Rectal smooth muscle tissue (tissue), 1 donor: ENCODE data around the gene GLI3.
A peak's percentile ranks its signal among the peaks of the same experiment; 100 is the strongest.

ENCODE experiments used
- H3K27ac ChIP-seq: one replicate; pipeline ENCODE4 v1.7.0; 2013; ENCODE audit warnings: low read depth, low read length, inconsistent platforms
- H3K27me3 ChIP-seq: one replicate; pipeline ENCODE4 v1.7.0; 2013; ENCODE audit warnings: low read length; ENCODE audit not compliant: control insufficient read depth, insufficient read depth
- H3K36me3 ChIP-seq: one replicate; pipeline ENCODE4 v1.7.0; 2013; ENCODE audit warnings: low read length; ENCODE audit not compliant: control insufficient read depth, insufficient read depth
- H3K4me1 ChIP-seq: one replicate; pipeline ENCODE4 v1.7.0; 2013; ENCODE audit warnings: low read length; ENCODE audit not compliant: control insufficient read depth, insufficient read depth
- H3K4me3 ChIP-seq: one replicate; pipeline ENCODE4 v1.7.0; 2013; ENCODE audit warnings: low read length
- H3K9ac ChIP-seq: one replicate; pipeline ENCODE4 v1.7.0; 2013; ENCODE audit warnings: low read length

Gene GLI3

DNA sequence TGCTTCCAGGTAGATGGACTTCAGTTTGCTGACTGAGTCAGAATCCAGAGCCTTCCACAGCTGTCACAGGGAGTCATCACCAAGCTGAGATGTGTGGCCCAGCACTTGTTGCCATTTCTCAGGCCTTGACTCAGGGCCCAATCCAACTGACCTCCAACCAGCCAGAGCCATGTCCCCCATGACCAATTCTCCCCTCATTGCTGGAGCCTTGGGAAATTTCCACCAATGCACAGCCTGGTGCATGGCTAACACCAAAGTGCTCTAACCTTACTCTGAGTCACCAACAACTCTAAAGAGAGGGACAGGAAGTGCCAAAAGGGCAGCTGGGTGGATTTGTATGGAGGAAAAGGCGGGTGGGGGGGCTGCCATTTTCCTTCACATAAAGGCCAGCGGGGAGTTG, 13.4 kb upstream of the GLI3 start:
- no peak overlapping the region for H3K9ac ChIP-seq

DNA sequence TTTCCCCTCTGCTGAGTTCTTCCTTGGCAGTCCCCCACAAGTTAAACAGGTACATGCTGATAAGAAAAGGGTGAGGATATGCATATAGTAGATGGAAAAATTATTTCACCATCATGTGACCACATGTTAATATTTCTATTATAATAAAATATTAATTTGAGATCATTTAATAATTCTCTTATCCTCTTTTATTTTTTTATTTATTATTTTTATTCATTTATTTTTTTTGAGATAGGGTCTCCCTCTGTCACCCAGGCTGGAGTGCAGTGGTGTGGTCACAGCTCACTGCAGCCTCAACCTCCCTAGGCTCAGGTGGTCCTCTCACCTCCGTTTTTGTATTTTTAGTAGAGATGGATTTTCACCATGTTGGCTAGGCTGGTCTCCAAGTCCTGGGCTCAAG, 11.6 kb upstream of the GLI3 start:
- no peaks in the 10 kb centered on the region for H3K36me3 ChIP-seq
- H3K4me1 ChIP-seq = no peaks in the 10 kb centered on the region
- no peak overlapping the region for H3K9ac ChIP-seq
- no peak overlapping the region for H3K27ac ChIP-seq
- H3K27me3 ChIP-seq = no peaks in the 10 kb centered on the region
- H3K4me3 ChIP-seq = no peak overlapping the region

More for the DNA sequence above, 13.4 kb upstream of the GLI3 start:
- Histone ChIP-seq H3K36me3 (no peaks in the 10 kb centered on the region), H3K4me3 (no peak overlapping the region), H3K4me1 (no peaks in the 10 kb centered on the region), H3K27ac (no peak overlapping the region), H3K27me3 (no peaks in the 10 kb centered on the region)

DNA sequence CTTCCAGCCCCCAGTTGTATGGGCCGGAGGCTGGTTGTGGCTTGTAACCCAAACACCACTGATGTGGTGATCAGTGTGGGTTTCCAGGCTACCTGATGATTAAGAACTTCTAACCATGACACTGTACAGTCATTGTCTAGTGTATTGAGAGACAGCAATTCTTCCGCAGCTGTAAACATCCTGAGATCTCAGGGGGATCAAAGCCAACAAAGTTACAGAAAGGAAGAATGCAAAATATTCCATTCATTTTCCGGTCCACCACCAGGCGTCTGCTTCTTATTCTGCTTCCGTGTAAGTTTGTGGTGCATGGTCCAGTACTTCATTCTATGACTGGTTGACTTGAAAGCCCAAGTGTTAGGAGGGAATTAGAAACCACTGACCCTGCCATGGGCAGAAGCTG, 10.3 kb upstream of the GLI3 start:
- H3K4me1 ChIP-seq = no peaks in the 10 kb centered on the region
- H3K4me3 ChIP-seq = no peak overlapping the region
- H3K36me3 ChIP-seq = no peaks in the 10 kb centered on the region
- no peaks in the 10 kb centered on the region for H3K27me3 ChIP-seq
- no peak overlapping the region for H3K9ac ChIP-seq
- H3K27ac ChIP-seq = no peak overlapping the region

DNA sequence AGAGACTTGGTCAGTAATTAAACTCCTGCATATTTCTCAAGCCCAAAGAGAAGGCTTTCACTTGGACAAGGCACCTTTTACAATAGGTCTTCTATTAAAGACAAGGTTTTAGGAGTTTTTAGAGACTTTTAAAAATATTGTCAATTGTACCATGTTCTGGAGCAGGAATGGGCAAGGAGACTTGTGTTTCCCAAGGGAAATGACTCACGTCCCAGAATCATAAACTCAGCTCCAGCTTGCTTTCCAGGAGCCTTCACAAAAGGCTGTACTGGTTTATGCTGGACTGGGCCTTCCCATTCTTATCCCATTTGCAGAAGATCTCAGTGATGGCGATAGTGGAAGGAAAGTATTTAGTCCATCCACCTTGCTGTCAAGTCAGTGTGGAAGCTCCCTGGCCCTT, 7.8 kb upstream of the GLI3 start:
- Histone ChIP-seq H3K4me3 (no peak overlapping the region), H3K27ac (no peak overlapping the region), H3K36me3 (no peaks in the 10 kb centered on the region), H3K27me3 (no peaks in the 10 kb centered on the region), H3K9ac (no peak overlapping the region), H3K4me1 (peaks cover 3% of the 10 kb centered on the region)

DNA sequence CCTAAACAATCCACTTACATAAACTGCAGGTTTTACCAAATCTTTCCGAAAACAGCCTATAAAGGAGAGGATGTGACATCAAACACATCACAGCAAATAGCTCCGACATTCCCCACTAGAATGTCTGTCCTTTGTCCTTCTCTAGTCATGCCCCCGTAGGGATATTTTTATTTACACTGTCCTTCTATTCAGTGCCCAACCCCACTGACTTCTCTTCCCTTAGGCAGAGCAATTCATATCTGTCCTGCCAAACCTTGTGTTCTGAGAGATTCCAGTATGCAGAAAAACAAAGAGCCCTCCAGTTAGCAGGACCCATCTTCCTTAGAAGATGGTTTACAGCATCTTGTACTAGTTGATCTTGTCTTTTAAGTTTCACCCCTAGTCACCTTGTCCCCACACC, 5.4 kb upstream of the GLI3 start:
- Histone ChIP-seq H3K4me3 (no peak overlapping the region), H3K27me3 (no peaks in the 10 kb centered on the region), H3K36me3 (no peaks in the 10 kb centered on the region), H3K9ac (no peak overlapping the region), H3K27ac (no peak overlapping the region), H3K4me1 (peaks cover 17% of the 10 kb centered on the region)

DNA sequence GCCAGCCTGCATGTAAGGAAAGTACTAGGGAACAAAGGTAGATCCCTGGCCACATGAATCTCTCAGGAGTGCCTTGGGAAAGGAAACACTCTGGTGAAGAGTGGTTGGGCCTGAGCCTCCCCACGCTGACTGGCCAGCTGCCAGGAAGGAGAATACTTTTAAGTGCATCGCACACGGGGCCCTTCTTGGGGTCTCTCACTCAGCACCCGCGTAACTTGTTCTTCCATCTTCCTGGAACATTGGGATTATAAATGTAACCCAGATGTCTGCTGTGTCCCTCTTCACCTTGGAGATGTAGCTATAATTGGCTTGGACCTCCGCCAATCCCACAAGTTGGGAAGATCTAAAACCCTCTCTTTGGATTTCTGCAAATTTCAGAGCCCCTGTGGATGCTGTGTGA, 4.4 kb upstream of the GLI3 start:
- no peaks in the 10 kb centered on the region for H3K36me3 ChIP-seq
- no peaks in the 10 kb centered on the region for H3K27me3 ChIP-seq
- no peak overlapping the region for H3K4me3 ChIP-seq
- H3K9ac ChIP-seq = no peak overlapping the region
- peaks cover 17% of the 10 kb centered on the region for H3K4me1 ChIP-seq
- no peak overlapping the region for H3K27ac ChIP-seq

DNA sequence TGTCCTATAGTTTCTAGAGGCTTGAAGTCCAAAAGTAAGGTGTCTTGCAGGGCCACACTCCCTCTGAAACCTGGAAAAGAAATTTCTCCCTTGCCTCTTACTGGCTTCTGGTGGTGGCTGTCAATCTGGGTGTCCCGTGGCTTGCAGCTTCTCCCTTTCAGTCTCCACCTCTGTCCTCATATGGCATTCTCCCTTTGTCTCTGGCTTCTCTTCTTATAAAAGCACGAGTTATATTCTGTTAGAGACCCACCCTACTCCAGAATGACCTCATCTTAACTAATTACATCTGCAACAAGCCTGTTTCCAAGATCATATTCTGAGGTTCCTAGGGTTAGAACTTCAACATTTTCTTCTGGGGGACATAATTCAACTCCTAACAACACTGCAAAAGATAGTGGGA, 3.4 kb upstream of the GLI3 start:
- no peaks in the 10 kb centered on the region for H3K27me3 ChIP-seq
- H3K36me3 ChIP-seq = no peaks in the 10 kb centered on the region
- no peak overlapping the region for H3K9ac ChIP-seq
- H3K27ac ChIP-seq = no peak overlapping the region
- H3K4me3 ChIP-seq = no peak overlapping the region
- H3K4me1 ChIP-seq = peaks cover 17% of the 10 kb centered on the region

DNA sequence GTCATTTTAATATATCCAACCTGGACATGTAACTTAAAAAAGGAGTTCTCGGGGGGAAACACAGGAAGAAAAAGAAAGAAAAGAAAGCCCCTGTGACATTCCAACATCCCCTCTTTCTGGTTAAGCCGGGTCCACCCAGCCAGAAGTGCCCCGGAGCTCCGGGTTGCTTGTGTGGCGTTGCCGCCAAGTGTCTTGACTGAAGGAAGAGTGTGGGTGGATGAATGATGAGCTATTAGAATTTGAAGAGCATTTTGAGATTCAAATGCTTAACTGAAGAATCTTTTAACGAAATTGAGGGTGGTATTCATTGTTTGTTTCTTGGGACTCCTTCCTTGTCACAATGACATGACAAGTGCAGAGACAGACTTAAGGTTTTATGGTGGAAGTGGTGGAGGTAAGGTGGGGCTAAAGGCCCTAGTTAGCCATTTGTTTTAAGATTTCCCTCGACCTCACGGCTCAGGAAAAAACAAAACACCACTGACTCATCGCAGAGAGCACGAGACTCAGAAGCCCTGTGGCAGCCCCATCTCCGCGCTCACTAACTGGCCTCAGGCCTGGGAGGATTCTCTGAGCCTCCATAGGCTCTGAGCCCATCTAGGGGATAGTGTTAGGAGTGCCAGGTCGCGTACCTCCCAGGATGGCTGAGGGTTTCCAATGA, 1.8 kb upstream of the GLI3 start:
- no peaks in the 10 kb centered on the region for H3K27me3 ChIP-seq
- no peaks in the 10 kb centered on the region for H3K36me3 ChIP-seq
- peaks cover 24% of the 10 kb centered on the region for H3K4me1 ChIP-seq
- H3K27ac ChIP-seq = peak overlapping the region; percentile 95
- H3K9ac ChIP-seq = no peak overlapping the region
- H3K4me3 ChIP-seq = peak overlapping the region; percentile 66

DNA sequence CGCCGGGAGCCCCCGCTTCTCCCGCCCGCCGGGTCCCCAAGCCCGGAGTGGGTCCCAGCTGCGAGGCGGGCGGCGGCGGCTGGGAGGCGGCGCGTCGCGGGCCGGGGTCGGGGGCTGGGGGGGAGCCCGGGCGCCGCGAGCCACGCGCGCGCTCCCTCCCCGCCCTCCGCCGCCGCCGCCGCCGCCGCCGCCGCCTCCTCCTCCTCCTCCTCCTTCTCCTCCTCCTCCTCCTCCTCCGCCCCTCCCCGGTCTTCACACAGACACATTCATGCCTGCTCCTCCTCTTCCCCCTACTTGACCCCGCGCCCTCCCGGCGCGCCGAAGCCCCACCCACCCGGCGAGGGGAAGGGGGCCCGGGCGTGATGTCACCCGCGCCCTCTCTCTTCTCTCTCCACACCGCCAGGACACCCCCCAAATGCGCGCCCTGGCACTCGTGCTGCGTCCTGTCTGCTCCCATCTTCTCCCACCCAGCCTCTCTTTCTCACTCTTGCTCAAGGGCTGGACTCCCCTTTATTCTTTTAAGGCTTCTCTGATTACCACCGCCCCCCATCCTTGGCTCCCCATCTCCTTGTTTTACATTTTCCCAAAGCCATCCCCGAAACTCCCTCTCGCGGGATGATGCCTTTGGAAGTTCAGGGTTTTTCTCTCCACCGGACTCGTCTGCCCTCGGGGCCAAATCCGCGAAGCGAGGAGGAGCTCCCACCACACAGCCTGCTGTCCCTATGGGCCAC, 967 bp upstream of the GLI3 start:
- Histone ChIP-seq H3K9ac (no peak overlapping the region), H3K4me1 (peaks cover 24% of the 10 kb centered on the region)

DNA sequence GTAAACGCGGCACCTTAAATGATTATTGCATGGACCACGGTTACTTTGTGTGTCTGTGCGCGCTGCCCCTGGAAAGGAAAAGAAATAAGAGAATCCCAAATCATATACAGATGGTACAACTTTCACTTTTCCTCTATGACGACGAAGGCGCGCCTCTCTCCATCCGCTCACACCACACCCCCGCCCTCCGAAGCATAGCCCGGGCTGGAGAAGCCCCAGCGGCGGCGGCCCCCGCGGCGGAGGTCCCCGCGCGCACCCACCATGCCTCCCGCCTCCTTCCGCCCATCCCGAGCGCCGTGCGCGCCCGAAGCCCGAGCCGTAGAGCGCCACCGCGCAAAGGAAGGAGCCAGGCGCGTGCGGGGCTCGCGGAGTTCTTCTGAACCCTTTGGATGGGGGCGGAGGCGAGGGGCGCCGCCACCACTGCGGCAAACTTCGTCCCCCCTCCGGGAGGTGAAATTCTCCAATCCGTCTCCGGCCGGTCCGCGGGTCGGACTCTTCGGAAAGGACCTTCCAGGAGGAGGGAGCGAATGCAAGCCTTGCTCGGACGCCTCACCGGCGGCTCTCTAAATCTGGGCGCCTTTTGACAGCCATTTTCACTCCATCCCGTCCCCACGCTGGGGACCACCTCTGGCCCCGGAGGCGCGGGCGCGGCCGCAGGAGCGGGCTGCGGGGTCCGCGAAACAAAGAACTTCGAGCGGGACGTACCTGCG, 588 bp downstream of the GLI3 start:
- Histone ChIP-seq H3K4me3 (peak overlapping the region; percentile 72), H3K36me3 (no peaks in the 10 kb centered on the region), H3K9ac (peak overlapping the region; percentile 5), H3K27me3 (no peaks in the 10 kb centered on the region), H3K4me1 (peaks cover 32% of the 10 kb centered on the region), H3K27ac (peak overlapping the region; percentile 99)

More for the DNA sequence above, 967 bp upstream of the GLI3 start:
- no peaks in the 10 kb centered on the region for H3K36me3 ChIP-seq
- H3K27me3 ChIP-seq = no peaks in the 10 kb centered on the region
- H3K27ac ChIP-seq = peak overlapping the region; percentile 99
- H3K4me3 ChIP-seq = peak overlapping the region; percentile 72

DNA sequence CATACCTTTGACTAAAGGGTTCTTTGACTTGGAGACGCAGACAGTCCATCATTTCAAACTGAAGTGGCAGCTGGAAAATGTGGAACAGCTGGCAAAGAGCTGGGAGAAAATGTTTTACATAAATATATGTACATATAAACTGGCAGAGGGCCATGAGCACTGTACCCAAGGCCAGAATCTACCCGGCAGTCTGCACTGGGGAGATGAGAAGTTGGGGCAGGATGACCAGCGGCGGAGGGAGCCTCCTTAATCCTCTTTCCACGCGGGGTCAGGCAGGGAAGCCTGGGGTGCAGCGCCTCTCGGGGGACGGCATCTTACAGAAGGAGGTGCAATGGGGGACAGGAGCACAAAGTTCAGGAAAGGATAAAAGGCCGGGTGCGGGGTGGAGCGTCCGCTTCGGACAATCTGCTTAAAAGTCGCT, 1.3 kb downstream of the GLI3 start:
- peak overlapping the region; percentile 72 for H3K4me3 ChIP-seq
- H3K27ac ChIP-seq = peak overlapping the region; percentile 99
- no peaks in the 10 kb centered on the region for H3K27me3 ChIP-seq
- H3K36me3 ChIP-seq = no peaks in the 10 kb centered on the region
- H3K4me1 ChIP-seq = peaks cover 34% of the 10 kb centered on the region
- H3K9ac ChIP-seq = peak overlapping the region; percentile 5

DNA sequence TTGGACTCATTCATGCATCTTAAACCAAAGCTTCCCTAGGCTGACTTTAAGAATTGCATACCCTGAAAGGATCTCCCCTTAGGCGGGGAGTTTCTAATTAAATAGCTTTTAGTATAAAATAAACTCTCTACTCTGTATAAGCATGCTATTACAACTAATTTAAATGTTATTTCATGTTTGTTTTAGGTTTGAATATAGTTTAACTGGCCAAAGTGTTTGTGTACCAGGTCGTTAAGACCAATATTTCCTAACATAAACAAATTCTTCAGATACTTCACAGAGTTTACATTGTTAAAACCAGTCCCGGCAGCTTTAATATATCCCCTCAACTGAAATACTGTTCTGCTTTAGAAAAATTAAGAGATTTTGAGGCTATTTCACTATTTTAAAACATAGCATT, 2.3 kb downstream of the GLI3 start:
- no peaks in the 10 kb centered on the region for H3K27me3 ChIP-seq
- H3K4me3 ChIP-seq = peak overlapping the region; percentile 27
- H3K27ac ChIP-seq = no peak overlapping the region
- no peaks in the 10 kb centered on the region for H3K36me3 ChIP-seq
- H3K4me1 ChIP-seq = peaks cover 36% of the 10 kb centered on the region
- no peak overlapping the region for H3K9ac ChIP-seq
